HL-60 (cell line): ENCODE results near the gene DSN1.

Experiments used
- CTCF ChIP-seq: IDR thresholded peaks from one replicate; pipeline ENCODE4 v1.5.1; 2011; ENCODE audit warnings: low read length, control low read depth, inconsistent platforms; ENCODE audit not compliant: insufficient read depth
- GABPA ChIP-seq: IDR thresholded peaks from 2 replicates; pipeline ENCODE4 v1.6.1; 2012; ENCODE audit warnings: low read depth
- POLR2AphosphoS5 ChIP-seq: IDR thresholded peaks from 2 replicates; pipeline ENCODE4 v1.6.1; 2012; ENCODE audit warnings: low read depth
- REST ChIP-seq: IDR thresholded peaks from 2 replicates; pipeline ENCODE4 v1.6.1; 2012; ENCODE audit warnings: low read depth; ENCODE audit not compliant: insufficient replicate concordance

GRCh38 chr20:36726168-36726567 is 47.4 kb downstream of the DSN1 start:
- TF ChIP-seq CTCF (no peak), POLR2AphosphoS5 (no peak), GABPA (no peak), REST (no peak)
